ENCODE results near the gene KAT2A. TPM values are rescaled to one million over a fixed set of nuclear protein-coding genes. Genes with fewer than 3 reads are reported as not detected.
A peak's percentile ranks its signal among the peaks of the same experiment; 100 is the strongest.

Gene KAT2A
- total and polyA plus RNA-seq, 9 donors: 27.1 to 77.5 (median 57.9) TPM

DNA sequence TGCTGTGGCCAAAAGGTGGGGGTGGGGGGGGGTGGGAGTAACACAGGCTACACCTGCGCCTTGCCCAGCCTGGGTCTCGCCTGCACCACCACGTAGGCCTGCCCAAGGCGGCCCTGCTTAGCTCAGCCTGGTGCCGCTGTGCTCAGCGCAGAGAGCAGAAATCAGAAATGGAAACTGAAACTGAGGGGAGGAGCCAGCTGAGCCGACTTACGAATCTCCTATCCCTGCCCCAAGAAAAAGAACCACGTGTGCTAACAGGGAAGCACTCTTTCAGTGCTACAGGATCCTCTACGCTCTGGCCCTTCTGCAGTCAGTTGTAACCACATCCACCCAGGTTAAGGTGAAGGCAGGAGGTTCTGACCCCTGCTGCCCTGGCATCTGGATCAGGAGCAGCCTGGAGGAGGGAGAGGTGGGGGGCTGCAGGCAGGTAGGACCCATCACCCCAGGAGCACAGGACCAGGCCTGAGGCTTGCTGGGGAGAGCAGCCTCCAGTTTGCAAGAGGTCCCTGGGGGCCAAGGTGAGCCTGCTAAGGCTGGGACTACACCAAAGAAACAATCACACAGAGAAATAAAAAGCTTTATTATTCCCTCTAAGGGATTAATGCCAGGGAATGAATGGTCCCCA, 8.5 kb downstream of the KAT2A start, which contains the start of gene DHX58:
DHX58 (minus strand) TSS at position 163 of the 625 bp plus-strand sequence. CDS start 822 bp downstream, outside the sequence.
- intact Hi-C loops (cut with DNase I): loop anchor here in 3 of 4 donors (5.0 to 10.0 kb wide), 4 partner anchors 40 to 148 kb away; partner anchors contain the start of gene CNP (in 1 of the 3)
- Histone ChIP-seq H3K4me1 (ENCODE audit: insufficient read depth) (peaks cover 10% of the 10 kb centered on the region), H3K27me3 (no peaks in the 10 kb centered on the region), H3K27ac (peak within 1 kb of the TSS; percentile 72 to 88), H3K36me3 (no peaks in the 10 kb centered on the region), H3K9me3 (no peaks in the 10 kb centered on the region), H3K4me3 (peak within 1 kb of the TSS; percentile 55)
- TF ChIP-seq CTCF (IDR thresholded peaks at IDR 0.05) (no peak), POLR2A (IDR thresholded peaks at IDR 0.05) (peak; percentile 70)
- DNase-seq: peak; percentile 72 to 81 (median 78)
- WGBS, 3 donors: 0 to 1% (median 1%) methylated on average over 10 of the region's 10 CpGs

DNA sequence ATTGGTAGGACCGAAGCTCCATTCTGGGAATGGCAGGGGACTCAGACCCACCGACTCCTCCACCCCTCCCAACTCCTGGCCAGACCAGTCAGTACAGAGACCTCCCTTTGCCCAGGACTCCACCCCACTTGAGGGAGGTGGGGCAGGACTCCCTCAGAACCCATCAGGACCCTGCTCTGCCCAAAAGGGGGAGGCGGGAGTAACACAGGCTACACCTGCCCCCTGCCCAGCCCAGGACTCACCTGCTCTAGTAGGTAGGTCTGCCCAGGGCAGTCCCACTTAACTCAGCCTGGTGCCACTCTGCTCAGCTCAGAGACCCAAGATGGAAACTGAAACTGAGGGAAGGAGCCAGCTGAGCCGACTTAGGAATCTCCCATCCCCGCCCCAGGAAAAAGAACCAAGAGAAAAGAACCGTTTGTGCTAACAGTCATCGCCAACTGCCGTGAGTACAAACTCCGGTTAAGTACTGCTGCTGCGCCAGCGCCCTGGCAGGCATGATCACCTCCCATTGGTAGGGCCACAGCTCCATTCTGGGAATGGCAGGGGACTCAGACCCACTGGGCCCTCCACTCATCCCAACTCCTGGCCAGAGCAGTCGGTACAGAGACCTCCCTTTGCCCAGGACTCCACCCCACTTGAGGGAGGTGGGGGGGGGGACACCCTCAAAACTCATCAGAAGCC, 9.2 kb downstream of the KAT2A start:
- intact Hi-C loops (cut with DNase I): loop anchor here in 3 of 4 donors (5.0 to 10.0 kb wide), 4 partner anchors 40 to 147 kb away; partner anchors contain the start of gene CNP (in 1 of the 3)
- no peaks in the 10 kb centered on the region for H3K36me3 ChIP-seq
- H3K27me3 ChIP-seq: no peaks in the 10 kb centered on the region
- no peak for TF ChIP-seq POLR2A (IDR thresholded peaks at IDR 0.05)
- TF ChIP-seq EP300 (IDR thresholded peaks at IDR 0.05): no peak
- no peak for TF ChIP-seq CTCF (IDR thresholded peaks at IDR 0.05)
- peak overlapping the region; percentile 55 for H3K4me3 ChIP-seq
- WGBS, 3 donors: 1 to 4% (median 2%) methylated on average over 12 of the region's 12 CpGs
- peak in 3 of 5 donors; percentile 51 to 58 (median 56) for DNase-seq
- H3K27ac ChIP-seq: peak overlapping the region; percentile 72 to 88
- peaks cover 10% of the 10 kb centered on the region for H3K4me1 ChIP-seq (ENCODE audit: insufficient read depth)
- no peaks in the 10 kb centered on the region for H3K9me3 ChIP-seq

DNA sequence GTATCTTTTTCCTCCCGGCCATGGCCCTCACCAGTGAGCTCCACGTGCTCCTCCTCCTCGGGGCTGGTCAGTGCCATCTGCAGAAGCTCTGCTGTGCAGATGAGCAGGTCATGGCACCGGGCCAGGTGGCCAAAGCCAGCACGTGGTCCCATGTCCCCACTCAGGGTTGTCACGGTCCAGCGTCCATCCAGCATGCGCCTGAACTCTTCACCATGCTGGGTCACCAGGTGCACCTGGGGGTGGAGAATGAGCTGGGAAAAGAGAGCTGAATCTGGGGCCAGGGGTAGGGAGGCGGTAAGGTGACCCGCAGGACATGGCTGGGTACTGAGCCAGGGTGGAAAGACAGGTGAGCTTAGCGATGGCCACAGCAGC, 9.9 kb downstream of the KAT2A start:
- no peaks in the 10 kb centered on the region for H3K27me3 ChIP-seq
- DNase-seq: peak in 1 of 5 donors; percentile 62
- H3K4me1 ChIP-seq (ENCODE audit: insufficient read depth): peaks cover 10% of the 10 kb centered on the region
- intact Hi-C loops (cut with DNase I): loop anchor here in 3 of 4 donors (5.0 to 10.0 kb wide), 4 partner anchors 39 to 146 kb away; partner anchors contain the start of gene CNP (in 1 of the 3)
- H3K4me3 ChIP-seq: no peak overlapping the region
- WGBS, 3 donors: 68 to 80% (median 71%) methylated on average over 11 of the region's 11 CpGs
- H3K9me3 ChIP-seq: no peaks in the 10 kb centered on the region
- no peaks in the 10 kb centered on the region for H3K36me3 ChIP-seq
- H3K27ac ChIP-seq: peak overlapping the region; percentile 72 to 88
- TF ChIP-seq POLR2A (IDR thresholded peaks at IDR 0.05) (no peak), EP300 (IDR thresholded peaks at IDR 0.05) (no peak), CTCF (IDR thresholded peaks at IDR 0.05) (no peak)

- no peak for DNase-seq
- Histone ChIP-seq H3K36me3 (no peaks in the 10 kb centered on the region), H3K27me3 (no peaks in the 10 kb centered on the region), H3K27ac (no peak overlapping the region), H3K4me3 (no peak overlapping the region), H3K9me3 (no peaks in the 10 kb centered on the region), H3K4me1 (ENCODE audit: insufficient read depth) (peaks cover 10% of the 10 kb centered on the region)
- TF ChIP-seq POLR2A (IDR thresholded peaks at IDR 0.05): no peak
- no peak for TF ChIP-seq CTCF (IDR thresholded peaks at IDR 0.05)
- TF ChIP-seq EP300 (IDR thresholded peaks at IDR 0.05): no peak
- intact Hi-C loops (cut with DNase I): loop anchor here in 3 of 4 donors (5.0 to 10.0 kb wide), 4 partner anchors 38 to 146 kb away; partner anchors contain the start of gene CNP (in 1 of the 3)
- WGBS, 3 donors: 86 to 88% (median 87%) methylated on average over 18 of the region's 18 CpGs
These were observed 10.6 kb downstream of the KAT2A start for GRCh38 chr17:42110301-42111264.
